GM12878 (cell line): ENCODE results near the gene BLTP1. TPM values are rescaled to one million over a fixed set of nuclear protein-coding genes. Genes with fewer than 3 reads are reported as not detected.

Source experiments
- ATAC-seq: fragments of 200-7000 bp; cut with Tn5 transposase; 3 replicates; pipeline ENCODE4 v1.9.1; 2020; ENCODE audit warnings: mild to moderate bottlenecking, moderate library complexity
- BruUV-seq: library from RNA; stranded (reverse); fragments of 400-500 nt; replicated peaks from 2 replicates; lab custom pipeline; 2021; lab: Mats Ljungman, UMichigan
- CTCF ChIA-PET: fragments of 300-600 bp; sonication (Branson Sonifier 250); formaldehyde crosslinking; extraction: SDS; loops from one replicate; lab custom pipeline; 2021; ENCODE audit warnings: inconsistent platforms; lab: Yijun Ruan, JAX
- POLR2A ChIA-PET: fragments of 350-600 bp; formaldehyde crosslinking; extraction: SDS; loops from one replicate; lab custom pipeline; 2021; ENCODE audit warnings: inconsistent platforms; lab: Charles Lee
- RAD21 ChIA-PET: fragments of 300-600 bp; sonication (Branson Sonifier 250); formaldehyde crosslinking; loops from one replicate; lab custom pipeline; 2023; ENCODE audit warnings: antibody characterized with exemption; ENCODE audit not compliant: unreplicated experiment; lab: Charles Lee
- SMC1A ChIA-PET: fragments of 300-600 bp; sonication (Branson Sonifier 250); formaldehyde crosslinking; loops from one replicate; lab custom pipeline; 2023; ENCODE audit not compliant: unreplicated experiment, uncharacterized antibody; lab: Charles Lee
- DNase-seq: peaks from one replicate; pipeline ENCODE4 v3.0.0-alpha.2; 2011; ENCODE audit warnings: low read depth, low spot score
- FAIRE-seq: peaks from 3 replicates; lab custom pipeline; 2011; peaks lifted over from hg19 to GRCh38; lab: Jason Lieb, UNC
- H2AFZ ChIP-seq: 2 replicates; pipeline ENCODE4 v1.6.0; 2011; ENCODE audit warnings: low read depth, low read length, control low read depth; ENCODE audit not compliant: control insufficient read depth
- H3K27ac ChIP-seq: 2 replicates; pipeline ENCODE4 v1.5.1; 2011; ENCODE audit warnings: control low read depth; ENCODE audit not compliant: control insufficient read depth, insufficient read depth
- H3K27me3 ChIP-seq, 2 experiments: replicated peaks in 1 of 2; 2 replicates each; pipeline versions ENCODE4 v1.6.0 to v1.6.1; 2011; ENCODE audit warnings: low read length in 1 of 2; ENCODE audit not compliant: control insufficient read depth in 2 of 2, insufficient read depth in 2 of 2
- H3K36me3 ChIP-seq, 2 experiments: 2 replicates each; pipeline ENCODE4 v1.5.1; 2011; ENCODE audit warnings: low read length in 1 of 2; ENCODE audit not compliant: control insufficient read depth in 2 of 2, insufficient read depth in 2 of 2
- H3K4me1 ChIP-seq: 2 replicates; pipeline ENCODE4 v1.6.1; 2011; ENCODE audit warnings: mild to moderate bottlenecking, low read length, moderate library complexity, mixed read lengths; ENCODE audit not compliant: control insufficient read depth, insufficient read depth
- H3K4me2 ChIP-seq: 2 replicates; pipeline ENCODE4 v1.6.0; 2011; ENCODE audit warnings: control low read depth; ENCODE audit not compliant: control insufficient read depth, insufficient read depth
- H3K4me3 ChIP-seq: fragments of 200-600 bp; sonication (generic); 2 replicates; pipeline ENCODE4 v1.5.1; 2016
- H3K79me2 ChIP-seq: 2 replicates; pipeline ENCODE4 v1.6.0; 2011; ENCODE audit warnings: low read length; ENCODE audit not compliant: control insufficient read depth, insufficient read depth
- H3K9ac ChIP-seq: 2 replicates; pipeline ENCODE4 v1.8.0; 2011; ENCODE audit warnings: low read length, control low read depth, mixed read lengths; ENCODE audit not compliant: control insufficient read depth, insufficient read depth
- H3K9me3 ChIP-seq: replicated peaks from 3 replicates; pipeline ENCODE4 v1.5.1; 2011; ENCODE audit warnings: mild to moderate bottlenecking, low read length; ENCODE audit not compliant: control insufficient read depth, insufficient read depth
- H4K20me1 ChIP-seq: 2 replicates; pipeline ENCODE4 v1.6.0; 2011; ENCODE audit not compliant: control insufficient read depth, insufficient read depth
- BACH1 ChIP-seq: fragments of 450-650 bp; IDR thresholded peaks from 2 replicates; pipeline ENCODE4 v1.6.1; 2017; ENCODE audit warnings: mild to moderate bottlenecking, borderline replicate concordance
- CBFB ChIP-seq: IDR thresholded peaks from 2 replicates; pipeline ENCODE4 v1.6.1; 2016; ENCODE audit warnings: antibody characterized with exemption, low read depth
- DPF2 ChIP-seq: fragments of 450-650 bp; IDR thresholded peaks from 2 replicates; pipeline ENCODE4 v1.6.1; 2017; ENCODE audit warnings: mild to moderate bottlenecking
- IKZF1 ChIP-seq: fragments of 450-650 bp; conservative IDR thresholded peaks from 2 replicates; pipeline ENCODE4 v1.6.1; 2017; ENCODE audit warnings: antibody characterized with exemption, mild to moderate bottlenecking
- PAX5 ChIP-seq: IDR thresholded peaks from 2 replicates; pipeline ENCODE4 v1.6.1; 2011; ENCODE audit warnings: low read depth, low read length, borderline replicate concordance
- POU2F2 ChIP-seq: IDR thresholded peaks from 3 replicates; pipeline ENCODE4 v1.6.1; 2011; ENCODE audit warnings: low read depth, mild to moderate bottlenecking, low read length, borderline replicate concordance
- SMC3 ChIP-seq: IDR thresholded peaks from 2 replicates; pipeline ENCODE4 v1.6.1; 2011; ENCODE audit warnings: low read length, improper control_type of control experiment, borderline replicate concordance
- SPI1 ChIP-seq: IDR thresholded peaks from 2 replicates; pipeline ENCODE4 v1.6.1; 2011; ENCODE audit warnings: low read depth, mild to moderate bottlenecking, low read length, moderate library complexity, borderline replicate concordance; ENCODE audit not compliant: insufficient read depth
- SUPT20H ChIP-seq: IDR thresholded peaks from 2 replicates; pipeline ENCODE4 v1.6.1; 2011; ENCODE audit warnings: low read depth, mild to moderate bottlenecking, low read length, moderate library complexity, borderline replicate concordance; ENCODE audit not compliant: control insufficient read depth
- ZBED1 ChIP-seq: IDR thresholded peaks from 2 replicates; pipeline ENCODE4 v1.6.1; 2016; ENCODE audit warnings: borderline replicate concordance
- WGBS: methylation state at CpG from one replicate; pipeline ENCODE4 v1.1.6; 2016; ENCODE audit warnings: low lambda C conversion rate; ENCODE audit not compliant: insufficient replicate concordance, insufficient coverage; ENCODE audit errors: missing lambda C conversion rate; 5-methylcytosine and 5-hydroxymethylcytosine counted together
- in situ Hi-C: fragments of 300-500 bp; cut with MboI; formaldehyde crosslinking; loops from 9 replicates; pipeline ENCODE4 v1.14.3; 2018; ENCODE audit warnings: mixed read lengths
- intact Hi-C: fragments of 100-400 bp; cut with micrococcal nuclease; formaldehyde crosslinking; loops from one replicate; pipeline ENCODE4 v1.14.2; 2022; ENCODE audit not compliant: unreplicated experiment
- polyA plus RNA-seq, 11 experiments: library from polyadenylated mRNA; depleted of rRNA in 4 of 11; unstranded in 6 of 11; stranded (reverse) in 5 of 11; fragments of >200 nt; fragmentation: Nextera tagmentation in 4 of 11; fragmentation: Illumina TruSeq in 1 of 11; extraction: Ambion mirVana in 4 of 11; extraction: Trizol in 1 of 11; gene quantifications; 1 replicate in 1 of 11; 2 replicates in 10 of 11; pipeline versions ENCODE4 v1.2.1 to v1.2.3, GENCODE V29; 2011 to 2016; ENCODE audit warnings: inconsistent platforms in 2 of 11, missing spikeins in 2 of 11, low read depth in 1 of 11
- total RNA-seq, 4 experiments: library from RNA; depleted of rRNA in 3 of 4; stranded (reverse); fragments of >200 nt in 3 of 4; fragmentation: Illumina TruSeq in 1 of 4; extraction: Trizol in 1 of 4; gene quantifications; 2 replicates each; pipeline versions ENCODE4 v1.2.1 to v1.2.3, GENCODE V29; 2013 to 2021

The BLTP1 gene
- total and polyA plus RNA-seq, 10 of the 15 experiments (the other 5 are each of a cell fraction or from before 2014, with no cell fraction given): 3.4 to 38.1 (median 16.3) TPM

- no peaks in the 10 kb centered on the region for H3K4me1 ChIP-seq
- ATAC-seq (0 out of 3 replicates have a peak, but pooled peaks have one; percentile 28), FAIRE-seq (no peak), DNase-seq (no peak)
- H3K36me3 ChIP-seq: no peaks in the 10 kb centered on the region
- BruUV-seq: no TSS peak
- in situ Hi-C loops: no loop called here
- SMC1A ChIA-PET: interaction anchor here (0.9 kb wide), 1 partner anchor 11 kb away, joined by 3 read pairs; no protein-coding TSS in a partner anchor
- intact Hi-C loops: no loop called here
- POLR2A ChIA-PET: no interaction called here
- no peak overlapping the region for H3K4me2 ChIP-seq
- no peak overlapping the region for H3K27ac ChIP-seq
- H3K9ac ChIP-seq: no peak overlapping the region
- CTCF ChIA-PET: interaction anchor here (0.6 kb wide), 1 partner anchor 342 kb away, joined by 3 read pairs; no protein-coding TSS in a partner anchor
- H4K20me1 ChIP-seq: no peaks in the 10 kb centered on the region
- no peak overlapping the region for H2AFZ ChIP-seq
- no peaks in the 10 kb centered on the region for H3K9me3 ChIP-seq
- 55% methylated on average over 1 of the region's 1 CpG for WGBS
- no peak for TF ChIP-seq ZBED1
- no peak for TF ChIP-seq PAX5
- TF ChIP-seq SPI1: 0 out of 2 replicates have a peak, but pooled peaks have one; percentile 4
- no peak for TF ChIP-seq SMC3
- no peak for TF ChIP-seq IKZF1
- no peak for TF ChIP-seq POU2F2
- TF ChIP-seq BACH1: no peak
- H3K4me3 ChIP-seq: no peak overlapping the region
- RAD21 ChIA-PET: no interaction called here
- H3K27me3 ChIP-seq: no peaks in the 10 kb centered on the region
- H3K79me2 ChIP-seq: no peaks in the 10 kb centered on the region
Observed at GRCh38 chr4:122170775-122171174, 18.6 kb downstream of the BLTP1 start.

GRCh38 chr4:122171323-122171722 lies 19.2 kb downstream of the BLTP1 start:
- H3K79me2 ChIP-seq: no peaks in the 10 kb centered on the region
- peak; percentile 64 for FAIRE-seq
- H3K27ac ChIP-seq: no peak overlapping the region
- H3K9me3 ChIP-seq: no peaks in the 10 kb centered on the region
- no peak overlapping the region for H3K4me2 ChIP-seq
- H2AFZ ChIP-seq: no peak overlapping the region
- in situ Hi-C loops (no loop called here), intact Hi-C loops (no loop called here)
- no peak overlapping the region for H3K4me3 ChIP-seq
- BruUV-seq: no TSS peak
- no peaks in the 10 kb centered on the region for H3K36me3 ChIP-seq
- H4K20me1 ChIP-seq: no peaks in the 10 kb centered on the region
- no peak for DNase-seq
- ATAC-seq: no peak
- SMC1A ChIA-PET: interaction anchor here (0.9 kb wide), 1 partner anchor 10 kb away, joined by 3 read pairs; no protein-coding TSS in a partner anchor
- CTCF ChIA-PET: interaction anchor here (0.6 kb wide), 1 partner anchor 341 kb away, joined by 3 read pairs; no protein-coding TSS in a partner anchor
- RAD21 ChIA-PET: no interaction called here
- no peak overlapping the region for H3K9ac ChIP-seq
- H3K4me1 ChIP-seq: no peaks in the 10 kb centered on the region
- POLR2A ChIA-PET: no interaction called here
- no peak for TF ChIP-seq SMC3
- TF ChIP-seq DPF2: no peak
- TF ChIP-seq SUPT20H: no peak
- no peak for TF ChIP-seq CBFB
- H3K27me3 ChIP-seq: no peaks in the 10 kb centered on the region
